HepG2 (cell line): Measurements from ENCODE around the gene LRRN3. TPM values are rescaled to one million over a fixed set of nuclear protein-coding genes. Genes with fewer than 3 reads are reported as not detected.

Source experiments
- ATAC-seq: fragments of 200-7000 bp; cut with Tn5 transposase; 3 replicates; pipeline ENCODE4 v1.9.1; 2020; ENCODE audit warnings: mild to moderate bottlenecking, moderate library complexity
- BruUV-seq: library from RNA; stranded (reverse); fragments of 400-500 nt; replicated peaks from 2 replicates; lab custom pipeline; 2021; lab: Mats Ljungman, UMichigan
- CTCF ChIA-PET: fragments of 300-600 bp; formaldehyde crosslinking; extraction: SDS; loops from one replicate; lab custom pipeline; 2021; ENCODE audit warnings: low total read pairs, inconsistent platforms, low intra/inter-chr PET ratio; lab: Yijun Ruan, JAX
- POLR2A ChIA-PET: fragments of 350-600 bp; sonication (Branson Sonifier 250); formaldehyde crosslinking; loops from one replicate; lab custom pipeline; 2020; ENCODE audit warnings: antibody characterized with exemption, inconsistent platforms; lab: Yijun Ruan, JAX
- DNase-seq: peaks from one replicate; pipeline ENCODE4 v3.0.0-alpha.2; 2015; ENCODE audit warnings: low spot score
- FAIRE-seq: peaks from 3 replicates; lab custom pipeline; 2011; peaks lifted over from hg19 to GRCh38; lab: Jason Lieb, UNC
- H2AFZ ChIP-seq: one replicate; pipeline ENCODE4 v1.6.1; 2011; ENCODE audit warnings: low read length, inconsistent platforms
- H3K27ac ChIP-seq: fragments of 300-600 bp; 3 replicates; pipeline ENCODE4 v1.8.0; 2011; ENCODE audit warnings: mixed run types, mild to moderate bottlenecking, mixed read lengths, low read length, inconsistent platforms; ENCODE audit not compliant: insufficient read depth; ENCODE audit errors: extremely low read length
- H3K27me3 ChIP-seq, 2 experiments: fragments of 200-600 bp in 1 of 2; 2 replicates in 1 of 2; 3 replicates in 1 of 2; pipeline versions ENCODE4 v1.6.0 to v1.8.0; 2011; ENCODE audit warnings: low read length in 2 of 2, mild to moderate bottlenecking in 2 of 2, moderate library complexity in 2 of 2, inconsistent platforms in 1 of 2; ENCODE audit not compliant: insufficient read depth in 2 of 2, control insufficient read depth in 1 of 2
- H3K36me3 ChIP-seq, 2 experiments: fragments of 200-600 bp in 1 of 2; replicated peaks in 1 of 2; 2 replicates in 1 of 2; 3 replicates in 1 of 2; pipeline versions ENCODE4 v1.5.1 to v1.8.0; 2011; ENCODE audit warnings: low read length in 2 of 2, inconsistent platforms in 1 of 2; ENCODE audit not compliant: insufficient read depth in 2 of 2, control insufficient read depth in 1 of 2
- H3K4me1 ChIP-seq: 2 replicates; pipeline ENCODE4 v1.5.1; 2012; ENCODE audit warnings: low read length, inconsistent platforms; ENCODE audit not compliant: insufficient read depth
- H3K4me2 ChIP-seq: 2 replicates; pipeline ENCODE4 v1.6.0; 2011; ENCODE audit warnings: low read depth, low read length, inconsistent platforms
- H3K4me3 ChIP-seq, 3 experiments: fragments of 200-600 bp in 1 of 3; sonication (generic), shearing (Covaris generic) in 1 of 3; replicated peaks in 1 of 3; 2 replicates each; pipeline ENCODE4 v1.5.1; 2011 to 2016; ENCODE audit warnings: low read length in 3 of 3, inconsistent platforms in 2 of 3, low read depth in 2 of 3, mild to moderate bottlenecking in 2 of 3, control low read depth in 1 of 3, mixed read lengths in 1 of 3; ENCODE audit not compliant: insufficient read depth in 1 of 3
- H3K79me2 ChIP-seq: one replicate; pipeline ENCODE4 v1.6.1; 2011; ENCODE audit warnings: low read length, inconsistent platforms; ENCODE audit not compliant: insufficient read depth
- H3K9ac ChIP-seq: 2 replicates; pipeline ENCODE4 v1.6.0; 2011; ENCODE audit warnings: mild to moderate bottlenecking, low read depth, low read length, inconsistent platforms; ENCODE audit not compliant: insufficient read depth
- H3K9me3 ChIP-seq: 2 replicates; pipeline ENCODE4 v1.5.1; 2012; ENCODE audit warnings: mild to moderate bottlenecking, low read length
- H4K20me1 ChIP-seq: 2 replicates; pipeline ENCODE4 v1.6.0; 2011; ENCODE audit warnings: inconsistent platforms, mild to moderate bottlenecking, low read length, moderate library complexity; ENCODE audit not compliant: insufficient read depth
- FOXA3 ChIP-seq: IDR thresholded peaks from 2 replicates; pipeline ENCODE4 v1.6.1; 2016; ENCODE audit warnings: missing genetic modification reagents, missing compliant biosample characterization
- HNRNPL ChIP-seq: fragments of 200-400 bp; formaldehyde crosslinking; IDR thresholded peaks from 2 replicates; pipeline ENCODE4 v1.6.1; 2017; ENCODE audit warnings: mild to moderate bottlenecking, low read depth, low read length
- MXI1 ChIP-seq: IDR thresholded peaks from 3 replicates; pipeline ENCODE4 v1.6.1; 2012; ENCODE audit warnings: low read depth, low read length, inconsistent platforms, borderline replicate concordance
- ZNF121 ChIP-seq: sonication (generic); formaldehyde crosslinking; IDR thresholded peaks from 2 replicates; pipeline ENCODE4 v1.5.0; 2020; ENCODE audit warnings: mild to moderate bottlenecking, missing genetic modification reagents
- ZNF234 ChIP-seq: sonication (generic); formaldehyde crosslinking; conservative IDR thresholded peaks from 2 replicates; pipeline ENCODE4 v1.5.1; 2020; ENCODE audit warnings: mild to moderate bottlenecking, missing genetic modification reagents
- WGBS: methylation state at CpG from one replicate; pipeline ENCODE4 v1.1.6; 2017; ENCODE audit warnings: low lambda C conversion rate; 5-methylcytosine and 5-hydroxymethylcytosine counted together
- in situ Hi-C: cut with HindIII; loops from 2 replicates; pipeline ENCODE4 v1.10.0; 2017; ENCODE audit warnings: low pct_unique_long_range_greater_than_20kb; ENCODE audit not compliant: extremely low pct_ligation_motif_present
- intact Hi-C: fragments of 100-400 bp; cut with micrococcal nuclease; formaldehyde crosslinking; loops from one replicate; pipeline ENCODE4 v1.10.0; 2022; ENCODE audit not compliant: unreplicated experiment
- polyA plus RNA-seq, 8 experiments: library from polyadenylated mRNA; depleted of rRNA in 3 of 8; stranded (reverse) in 7 of 8; unstranded in 1 of 8; fragments of >200 nt; fragmentation: Illumina TruSeq in 4 of 8; extraction: Trizol in 4 of 8; gene quantifications; 2 replicates each; pipeline versions ENCODE4 v1.2.1 to v1.2.3, GENCODE V29; 2011 to 2016; ENCODE audit warnings: low read depth in 4 of 8, missing spikeins in 1 of 8, mixed read lengths in 1 of 8; ENCODE audit not compliant: insufficient read depth in 1 of 8
- total RNA-seq, 5 experiments: library from RNA; depleted of rRNA; stranded (reverse); fragments of >200 nt; fragmentation: Illumina TruSeq; extraction: Trizol; gene quantifications; 2 replicates each; pipeline ENCODE4 v1.2.3, GENCODE V29; 2016; ENCODE audit warnings: low read depth in 1 of 5
- TF ChIP-seq, protein P1 (sequence below): sonication (generic); formaldehyde crosslinking; conservative IDR thresholded peaks from 2 replicates; pipeline ENCODE4 v1.8.0; 2022; ENCODE audit warnings: low read depth, missing genetic modification reagents
- TF ChIP-seq, protein P2 (sequence below): sonication (generic); formaldehyde crosslinking; IDR thresholded peaks from 2 replicates; pipeline ENCODE4 v1.8.0; 2022; ENCODE audit warnings: mild to moderate bottlenecking, missing genetic modification reagents, moderate library complexity
- TF ChIP-seq, protein P3 (sequence below): sonication (generic); formaldehyde crosslinking; IDR thresholded peaks from 2 replicates; pipeline ENCODE4 v1.4.0; 2020; ENCODE audit warnings: missing genetic modification reagents
- TF ChIP-seq, protein P4 (sequence below): sonication (generic); formaldehyde crosslinking; IDR thresholded peaks from 2 replicates; pipeline ENCODE4 v1.4.0; 2020; ENCODE audit warnings: missing genetic modification reagents, borderline replicate concordance

The LRRN3 gene
- total and polyA plus RNA-seq, 2 of the 13 experiments (the other 11 are each of a cell fraction or from before 2014, with no cell fraction given): 0.07 TPM; not detected in 1

- in situ Hi-C loops: no loop called here
- no peaks in the 10 kb centered on the region for H4K20me1 ChIP-seq
- no peak overlapping the region for H2AFZ ChIP-seq
- H3K36me3 ChIP-seq: no peaks in the 10 kb centered on the region
- no peak for DNase-seq
- H3K4me3 ChIP-seq: no peak overlapping the region
- no peak overlapping the region for H3K4me2 ChIP-seq
- no peak overlapping the region for H3K9ac ChIP-seq
- POLR2A ChIA-PET: no interaction called here
- H3K4me1 ChIP-seq: peaks cover 9% of the 10 kb centered on the region
- H3K27ac ChIP-seq: no peak overlapping the region
- CTCF ChIA-PET: no interaction called here
- no peaks in the 10 kb centered on the region for H3K27me3 ChIP-seq
- intact Hi-C loops: no loop called here
- peaks cover 22% of the 10 kb centered on the region for H3K9me3 ChIP-seq
- H3K79me2 ChIP-seq: no peaks in the 10 kb centered on the region
- no TSS peak for BruUV-seq
- no peak for ATAC-seq
- TF ChIP-seq, protein P1, sequence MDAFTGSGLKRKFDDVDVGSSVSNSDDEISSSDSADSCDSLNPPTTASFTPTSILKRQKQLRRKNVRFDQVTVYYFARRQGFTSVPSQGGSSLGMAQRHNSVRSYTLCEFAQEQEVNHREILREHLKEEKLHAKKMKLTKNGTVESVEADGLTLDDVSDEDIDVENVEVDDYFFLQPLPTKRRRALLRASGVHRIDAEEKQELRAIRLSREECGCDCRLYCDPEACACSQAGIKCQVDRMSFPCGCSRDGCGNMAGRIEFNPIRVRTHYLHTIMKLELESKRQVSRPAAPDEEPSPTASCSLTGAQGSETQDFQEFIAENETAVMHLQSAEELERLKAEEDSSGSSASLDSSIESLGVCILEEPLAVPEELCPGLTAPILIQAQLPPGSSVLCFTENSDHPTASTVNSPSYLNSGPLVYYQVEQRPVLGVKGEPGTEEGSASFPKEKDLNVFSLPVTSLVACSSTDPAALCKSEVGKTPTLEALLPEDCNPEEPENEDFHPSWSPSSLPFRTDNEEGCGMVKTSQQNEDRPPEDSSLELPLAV (CRISPR knock-in tag): no peak
- TF ChIP-seq, protein P2, sequence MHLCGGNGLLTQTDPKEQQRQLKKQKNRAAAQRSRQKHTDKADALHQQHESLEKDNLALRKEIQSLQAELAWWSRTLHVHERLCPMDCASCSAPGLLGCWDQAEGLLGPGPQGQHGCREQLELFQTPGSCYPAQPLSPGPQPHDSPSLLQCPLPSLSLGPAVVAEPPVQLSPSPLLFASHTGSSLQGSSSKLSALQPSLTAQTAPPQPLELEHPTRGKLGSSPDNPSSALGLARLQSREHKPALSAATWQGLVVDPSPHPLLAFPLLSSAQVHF: no peak
- TF ChIP-seq, all 625 proteins: peak for 0
- 95% methylated on average over 2 of the region's 2 CpGs for WGBS
- FAIRE-seq: no peak
Observed at GRCh38 chr7:111067682-111068081, 23.2 kb upstream of the LRRN3 start.

DNA sequence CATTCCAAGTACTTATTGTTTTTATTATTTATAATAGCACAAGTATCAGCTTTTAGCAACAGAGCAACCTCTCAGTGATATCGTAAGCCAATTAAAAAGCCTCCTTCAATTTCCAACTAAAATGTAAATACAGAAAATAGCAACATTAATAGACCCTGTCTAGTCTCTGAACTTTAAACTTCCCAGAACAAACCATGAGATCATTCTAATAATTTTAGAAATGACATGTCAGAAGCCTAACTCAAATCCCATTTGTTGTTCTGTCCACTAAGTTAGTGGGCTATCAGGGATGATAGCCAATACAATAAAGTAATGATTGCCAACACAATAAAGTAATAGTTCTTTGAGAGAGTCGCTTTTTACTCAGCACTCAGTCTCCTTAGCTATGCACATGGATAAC, 22.3 kb upstream of the LRRN3 start:
- no peaks in the 10 kb centered on the region for H3K27me3 ChIP-seq
- WGBS: 58% methylated on average over 2 of the region's 2 CpGs
- no peak overlapping the region for H3K4me3 ChIP-seq
- no peak overlapping the region for H3K9ac ChIP-seq
- H3K4me2 ChIP-seq: no peak overlapping the region
- intact Hi-C loops: no loop called here
- no peak for DNase-seq
- no peaks in the 10 kb centered on the region for H4K20me1 ChIP-seq
- ChIA-PET POLR2A (no interaction called here), CTCF (no interaction called here)
- in situ Hi-C loops: no loop called here
- no peak for ATAC-seq
- H2AFZ ChIP-seq: no peak overlapping the region
- H3K9me3 ChIP-seq: peaks cover 13% of the 10 kb centered on the region
- no TSS peak for BruUV-seq
- peaks cover 18% of the 10 kb centered on the region for H3K4me1 ChIP-seq
- no peak overlapping the region for H3K27ac ChIP-seq
- no peaks in the 10 kb centered on the region for H3K79me2 ChIP-seq
- H3K36me3 ChIP-seq: no peaks in the 10 kb centered on the region
- no peak for FAIRE-seq
- TF ChIP-seq ZNF121: no peak
- TF ChIP-seq, protein P3, sequence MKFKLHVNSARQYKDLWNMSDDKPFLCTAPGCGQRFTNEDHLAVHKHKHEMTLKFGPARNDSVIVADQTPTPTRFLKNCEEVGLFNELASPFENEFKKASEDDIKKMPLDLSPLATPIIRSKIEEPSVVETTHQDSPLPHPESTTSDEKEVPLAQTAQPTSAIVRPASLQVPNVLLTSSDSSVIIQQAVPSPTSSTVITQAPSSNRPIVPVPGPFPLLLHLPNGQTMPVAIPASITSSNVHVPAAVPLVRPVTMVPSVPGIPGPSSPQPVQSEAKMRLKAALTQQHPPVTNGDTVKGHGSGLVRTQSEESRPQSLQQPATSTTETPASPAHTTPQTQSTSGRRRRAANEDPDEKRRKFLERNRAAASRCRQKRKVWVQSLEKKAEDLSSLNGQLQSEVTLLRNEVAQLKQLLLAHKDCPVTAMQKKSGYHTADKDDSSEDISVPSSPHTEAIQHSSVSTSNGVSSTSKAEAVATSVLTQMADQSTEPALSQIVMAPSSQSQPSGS (CRISPR knock-in tag): no peak
- no peak for TF ChIP-seq MXI1
- no peak for TF ChIP-seq HNRNPL
- TF ChIP-seq, protein P4, sequence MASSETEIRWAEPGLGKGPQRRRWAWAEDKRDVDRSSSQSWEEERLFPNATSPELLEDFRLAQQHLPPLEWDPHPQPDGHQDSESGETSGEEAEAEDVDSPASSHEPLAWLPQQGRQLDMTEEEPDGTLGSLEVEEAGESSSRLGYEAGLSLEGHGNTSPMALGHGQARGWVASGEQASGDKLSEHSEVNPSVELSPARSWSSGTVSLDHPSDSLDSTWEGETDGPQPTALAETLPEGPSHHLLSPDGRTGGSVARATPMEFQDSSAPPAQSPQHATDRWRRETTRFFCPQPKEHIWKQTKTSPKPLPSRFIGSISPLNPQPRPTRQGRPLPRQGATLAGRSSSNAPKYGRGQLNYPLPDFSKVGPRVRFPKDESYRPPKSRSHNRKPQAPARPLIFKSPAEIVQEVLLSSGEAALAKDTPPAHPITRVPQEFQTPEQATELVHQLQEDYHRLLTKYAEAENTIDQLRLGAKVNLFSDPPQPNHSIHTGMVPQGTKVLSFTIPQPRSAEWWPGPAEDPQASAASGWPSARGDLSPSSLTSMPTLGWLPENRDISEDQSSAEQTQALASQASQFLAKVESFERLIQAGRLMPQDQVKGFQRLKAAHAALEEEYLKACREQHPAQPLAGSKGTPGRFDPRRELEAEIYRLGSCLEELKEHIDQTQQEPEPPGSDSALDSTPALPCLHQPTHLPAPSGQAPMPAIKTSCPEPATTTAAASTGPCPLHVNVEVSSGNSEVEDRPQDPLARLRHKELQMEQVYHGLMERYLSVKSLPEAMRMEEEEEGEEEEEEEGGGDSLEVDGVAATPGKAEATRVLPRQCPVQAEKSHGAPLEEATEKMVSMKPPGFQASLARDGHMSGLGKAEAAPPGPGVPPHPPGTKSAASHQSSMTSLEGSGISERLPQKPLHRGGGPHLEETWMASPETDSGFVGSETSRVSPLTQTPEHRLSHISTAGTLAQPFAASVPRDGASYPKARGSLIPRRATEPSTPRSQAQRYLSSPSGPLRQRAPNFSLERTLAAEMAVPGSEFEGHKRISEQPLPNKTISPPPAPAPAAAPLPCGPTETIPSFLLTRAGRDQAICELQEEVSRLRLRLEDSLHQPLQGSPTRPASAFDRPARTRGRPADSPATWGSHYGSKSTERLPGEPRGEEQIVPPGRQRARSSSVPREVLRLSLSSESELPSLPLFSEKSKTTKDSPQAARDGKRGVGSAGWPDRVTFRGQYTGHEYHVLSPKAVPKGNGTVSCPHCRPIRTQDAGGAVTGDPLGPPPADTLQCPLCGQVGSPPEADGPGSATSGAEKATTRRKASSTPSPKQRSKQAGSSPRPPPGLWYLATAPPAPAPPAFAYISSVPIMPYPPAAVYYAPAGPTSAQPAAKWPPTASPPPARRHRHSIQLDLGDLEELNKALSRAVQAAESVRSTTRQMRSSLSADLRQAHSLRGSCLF (CRISPR knock-in tag): no peak
- no peak for TF ChIP-seq ZNF234 (CRISPR knock-in tag)
- TF ChIP-seq FOXA3: no peak
